Kidney glomerular epithelial cell (primary cell): ENCODE data around the gene MFN2.
"Not testable (repeated sequence)": the region's sequence is repeated elsewhere in the genome, so short reads cannot be mapped to it uniquely, and the experiment has no call there.

Source experiments
- DNase-seq: peaks from one replicate; lab custom pipeline; 2025; lab: John Stamatoyannopoulos, UW

MFN2 gene

DNA sequence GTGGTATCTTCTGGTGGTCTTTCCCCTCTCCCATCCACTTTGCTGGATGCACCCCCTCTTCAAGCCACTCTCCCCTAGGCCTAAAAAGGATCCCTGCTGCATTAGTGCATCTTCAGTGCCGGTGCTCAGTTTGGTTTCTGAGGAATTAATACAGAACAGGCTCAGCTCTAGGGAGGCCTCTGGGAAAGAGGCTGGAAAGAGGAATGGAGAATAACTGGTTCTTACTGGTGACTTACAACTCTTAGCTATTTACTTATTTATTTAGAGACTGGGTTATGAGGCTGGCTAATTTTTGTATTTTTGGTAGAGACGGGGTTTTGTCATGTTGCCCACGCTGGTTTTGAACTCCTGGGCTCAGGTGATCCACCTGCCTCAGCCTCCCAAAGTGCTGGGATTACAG is 19.0 kb downstream of the MFN2 start:
- no peak for DNase-seq

- no peak for DNase-seq
Measured at GRCh38 chr1:12001249-12001917, 21.1 kb downstream of the MFN2 start.

DNA sequence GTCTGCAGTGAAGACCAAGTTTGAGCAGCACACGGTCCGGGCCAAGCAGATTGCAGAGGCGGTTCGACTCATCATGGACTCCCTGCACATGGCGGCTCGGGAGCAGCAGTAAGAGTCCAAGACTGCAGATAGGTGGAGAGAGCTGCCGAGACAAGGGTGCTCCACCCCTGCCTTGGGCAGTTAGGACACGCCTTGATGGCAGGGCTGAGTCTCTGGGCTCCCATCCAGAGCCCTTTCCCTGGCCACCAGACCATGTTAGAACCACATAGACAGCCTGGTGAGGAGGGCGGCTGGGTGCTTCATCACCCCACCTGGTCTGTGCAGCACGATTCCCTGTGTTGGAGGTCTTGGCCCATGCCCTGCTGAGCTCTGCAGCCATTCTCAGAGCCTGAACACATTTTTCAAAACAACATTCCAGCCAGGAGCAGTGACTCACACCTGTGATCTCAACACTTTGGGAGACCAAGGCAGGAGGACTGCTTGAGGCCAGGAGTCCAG is 21.8 kb downstream of the MFN2 start:
- DNase-seq = peak; percentile 48

DNA sequence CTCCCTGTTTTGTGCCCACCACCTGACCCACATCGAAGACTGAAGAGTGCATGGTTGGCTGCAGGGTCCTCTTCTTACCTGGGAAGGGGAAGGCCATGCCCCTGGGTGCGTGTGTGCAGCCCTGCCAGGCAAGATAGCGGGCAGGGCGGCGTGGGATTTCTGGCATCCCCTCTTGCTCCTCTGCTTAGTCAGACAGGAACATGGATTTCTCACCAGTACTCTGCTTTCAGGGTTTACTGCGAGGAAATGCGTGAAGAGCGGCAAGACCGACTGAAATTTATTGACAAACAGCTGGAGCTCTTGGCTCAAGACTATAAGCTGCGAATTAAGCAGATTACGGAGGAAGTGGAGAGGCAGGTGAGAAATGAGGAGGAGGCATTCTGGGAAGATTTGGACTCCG is 23.5 kb downstream of the MFN2 start:
- DNase-seq = no peak

DNA sequence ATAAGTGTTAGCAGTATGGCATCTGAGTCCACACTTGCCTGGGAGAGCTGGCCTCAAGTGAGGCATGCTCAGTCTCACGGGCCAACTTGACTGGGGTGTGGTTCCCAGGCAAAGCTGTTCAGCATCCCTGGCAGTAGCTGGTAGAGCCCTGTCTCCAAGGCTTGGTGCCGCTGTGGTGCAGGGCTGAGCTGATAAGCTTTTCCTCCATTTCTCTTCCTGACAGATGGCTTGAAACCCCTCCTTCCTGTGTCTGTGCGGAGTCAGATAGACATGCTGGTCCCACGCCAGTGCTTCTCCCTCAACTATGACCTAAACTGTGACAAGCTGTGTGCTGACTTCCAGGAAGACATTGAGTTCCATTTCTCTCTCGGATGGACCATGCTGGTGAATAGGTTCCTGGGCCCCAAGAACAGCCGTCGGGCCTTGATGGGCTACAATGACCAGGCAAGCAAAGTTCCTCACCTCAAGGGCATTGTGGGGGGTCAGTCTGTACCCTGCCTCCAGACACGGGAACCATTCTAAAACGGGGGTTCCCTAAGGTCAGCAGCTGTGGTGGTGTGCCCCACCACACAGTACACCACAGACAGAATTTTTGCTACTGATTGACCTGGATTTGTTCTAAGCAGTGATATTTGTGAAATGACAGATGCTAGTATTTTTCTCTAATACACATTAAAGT is 25.4 kb downstream of the MFN2 start:
- DNase-seq = no peak

GRCh38 chr1:12006167-12006921 is 26.1 kb downstream of the MFN2 start:
- no peak for DNase-seq

- DNase-seq = no peak
Measured at GRCh38 chr1:12007204-12007603, 27.0 kb downstream of the MFN2 start.

DNA sequence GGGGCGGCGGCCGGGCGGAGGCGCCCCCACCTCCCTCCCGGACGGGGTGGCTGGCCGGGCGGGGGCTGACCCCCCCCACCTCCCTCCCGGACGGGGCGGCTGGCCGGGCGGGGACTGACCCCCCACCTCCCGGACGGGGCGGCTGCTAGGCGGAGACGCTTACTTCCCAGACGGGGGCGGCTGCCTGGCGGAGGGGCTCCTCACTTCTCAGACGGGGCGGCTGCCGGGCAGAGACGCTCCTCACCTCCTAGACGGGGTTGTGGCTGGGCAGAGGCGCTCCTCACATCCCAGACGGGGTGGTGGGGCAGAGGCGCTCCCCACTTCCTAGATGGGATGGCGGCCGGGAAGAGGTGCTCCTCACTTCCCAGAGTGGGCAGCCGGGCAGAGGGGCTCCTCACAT is 28.1 kb downstream of the MFN2 start:
- DNase-seq = not testable (repeated sequence)

GRCh38 chr1:12009318-12009947 is 29.2 kb downstream of the MFN2 start:
- DNase-seq = no peak

- no peak for DNase-seq
Measured at GRCh38 chr1:12010746-12011570, 30.7 kb downstream of the MFN2 start.

- DNase-seq = no peak
Measured at GRCh38 chr1:12011998-12012397, 31.8 kb downstream of the MFN2 start.

DNA sequence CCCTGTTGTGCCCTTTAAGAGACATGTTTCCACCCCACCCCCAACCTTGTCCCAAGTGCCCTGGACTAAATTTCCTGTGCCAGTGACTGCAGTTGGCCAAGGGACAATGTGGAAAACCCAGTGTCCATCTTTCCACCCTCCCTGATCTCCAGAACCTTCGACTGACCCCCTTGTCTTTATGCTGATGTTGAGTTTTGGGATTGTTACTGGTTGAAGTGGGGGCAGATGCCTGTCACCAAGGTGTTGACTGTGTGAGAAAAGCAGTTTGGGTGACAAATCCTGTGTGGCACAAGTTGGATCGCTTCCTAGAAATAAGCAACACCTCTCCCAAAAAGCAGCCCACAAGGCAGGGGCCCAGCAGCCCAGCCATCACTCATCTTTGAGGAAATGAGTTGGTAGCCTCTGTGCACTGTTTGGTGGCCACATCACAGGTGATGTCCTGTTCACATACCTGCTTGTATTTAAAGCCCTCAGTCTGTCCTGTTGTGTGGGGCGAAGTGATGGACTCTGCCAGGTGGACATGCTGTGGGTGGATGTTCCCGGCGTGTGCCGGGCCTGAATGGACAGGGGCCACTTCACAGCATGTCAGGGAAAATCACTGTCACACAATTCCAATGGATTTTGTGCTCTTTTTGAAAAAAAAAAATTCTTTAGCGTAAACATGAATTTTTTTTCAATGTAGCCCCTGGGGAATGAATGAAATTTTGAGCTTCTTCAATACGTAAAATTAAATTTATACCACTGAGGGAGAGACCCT is 32.5 kb downstream of the MFN2 start:
- DNase-seq = no peak

- peak; percentile 8 for DNase-seq
Measured at GRCh38 chr1:12014141-12014991, 34.1 kb downstream of the MFN2 start.

DNA sequence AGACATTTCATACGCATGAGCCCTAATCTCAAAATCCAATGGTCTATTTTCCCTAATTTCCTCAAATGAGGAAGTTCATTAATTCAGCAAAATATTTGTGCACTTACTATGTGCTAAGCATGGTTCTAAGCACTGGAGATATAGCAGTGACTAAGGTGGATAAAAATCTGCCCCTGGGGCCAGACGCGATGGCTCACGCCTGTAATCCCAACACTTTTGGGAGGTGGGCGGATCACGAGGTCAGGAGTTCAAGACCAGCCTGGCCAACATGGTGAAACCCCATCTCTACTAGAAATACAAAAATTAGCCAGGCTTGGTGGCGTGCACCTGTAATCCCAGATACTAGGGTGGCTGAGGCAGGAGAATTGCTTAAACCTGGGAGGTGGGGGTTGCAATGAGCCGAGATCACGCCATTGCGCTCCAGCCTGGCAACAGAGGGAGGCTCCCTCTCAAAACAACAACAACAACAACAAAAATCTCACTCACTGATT is 34.8 kb downstream of the MFN2 start:
- no peak for DNase-seq

- no peak for DNase-seq
Measured at GRCh38 chr1:12015499-12015898, 35.3 kb downstream of the MFN2 start.

- no peak for DNase-seq
Measured at GRCh38 chr1:12016182-12016581, 35.9 kb downstream of the MFN2 start.

DNA sequence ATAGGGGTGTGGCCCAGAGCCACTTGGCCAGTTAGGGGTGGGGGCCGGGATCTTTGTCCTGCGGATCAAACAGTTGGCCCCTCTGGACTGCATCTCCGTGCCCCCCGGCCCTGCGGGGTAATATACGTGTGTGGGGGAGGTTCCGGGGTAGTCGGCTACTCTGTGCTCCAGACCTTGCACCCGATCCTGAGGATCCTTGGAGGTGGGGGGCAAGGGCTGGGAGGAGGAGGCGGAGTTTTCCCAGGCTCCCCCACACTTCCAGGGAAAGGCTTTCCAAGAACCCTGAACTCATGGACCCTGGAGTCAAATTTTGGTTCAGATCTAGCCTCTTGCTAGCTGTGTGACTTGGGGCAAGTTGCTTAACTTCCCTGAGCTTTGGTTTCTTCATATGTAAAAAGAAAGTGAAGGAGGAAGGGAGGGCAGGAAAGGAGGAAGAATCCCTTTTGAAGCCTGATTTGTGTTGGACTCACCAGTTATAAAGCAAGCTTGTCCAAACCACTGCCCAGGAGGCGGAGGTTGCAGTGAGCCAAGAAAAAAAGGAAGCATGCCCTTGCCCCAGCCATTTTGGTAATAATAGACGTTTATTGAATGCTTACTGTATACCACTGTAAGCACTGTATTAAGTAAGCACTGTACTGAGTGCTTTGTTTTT is 39.7 kb downstream of the MFN2 start:
- no peak for DNase-seq

- DNase-seq = no peak
Measured at GRCh38 chr1:12021616-12022015, 41.4 kb downstream of the MFN2 start.

DNA sequence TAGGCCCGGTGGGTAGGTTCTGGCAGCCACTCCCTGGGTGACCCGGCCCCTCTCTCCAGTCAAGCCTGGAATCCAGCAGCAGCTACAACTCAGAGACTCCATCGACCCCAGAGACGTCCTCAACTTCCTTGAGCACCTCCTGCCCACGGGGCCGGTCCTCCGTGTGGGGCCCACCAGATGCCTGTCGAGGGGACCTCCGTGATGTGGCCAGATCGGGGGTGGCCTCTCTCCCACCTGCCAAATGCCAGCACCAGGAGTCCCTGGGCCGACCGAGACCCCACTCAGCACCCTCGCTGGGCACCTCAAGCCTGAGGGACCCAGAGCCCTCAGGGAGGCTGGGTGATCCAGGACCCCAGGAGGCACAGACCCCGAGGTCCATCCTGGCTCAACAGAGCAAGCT is 41.8 kb downstream of the MFN2 start:
- no peak for DNase-seq
